Rectal smooth muscle tissue (tissue), 1 donor: ENCODE data around the gene TNKS1BP1.
"Not testable (repeated sequence)": the region's sequence is repeated elsewhere in the genome, so short reads cannot be mapped to it uniquely, and the experiment has no call there.

Experiments
- H3K27ac ChIP-seq: one replicate; pipeline ENCODE4 v1.7.0; 2013; ENCODE audit warnings: low read depth, low read length, inconsistent platforms
- H3K27me3 ChIP-seq: one replicate; pipeline ENCODE4 v1.7.0; 2013; ENCODE audit warnings: low read length; ENCODE audit not compliant: control insufficient read depth, insufficient read depth
- H3K36me3 ChIP-seq: one replicate; pipeline ENCODE4 v1.7.0; 2013; ENCODE audit warnings: low read length; ENCODE audit not compliant: control insufficient read depth, insufficient read depth
- H3K4me1 ChIP-seq: one replicate; pipeline ENCODE4 v1.7.0; 2013; ENCODE audit warnings: low read length; ENCODE audit not compliant: control insufficient read depth, insufficient read depth
- H3K4me3 ChIP-seq: one replicate; pipeline ENCODE4 v1.7.0; 2013; ENCODE audit warnings: low read length
- H3K9ac ChIP-seq: one replicate; pipeline ENCODE4 v1.7.0; 2013; ENCODE audit warnings: low read length

TNKS1BP1 gene

GRCh38 chr11:57336856-57337255, 12.1 kb upstream of the TNKS1BP1 start:
- H3K9ac ChIP-seq, H3K4me1 ChIP-seq, H3K27ac ChIP-seq, H3K27me3 ChIP-seq, H3K4me3 ChIP-seq: not testable (repeated sequence)
- H3K36me3 ChIP-seq: peaks cover 14% of the 10 kb centered on the region

- Histone ChIP-seq H3K4me1 (peaks cover 7% of the 10 kb centered on the region), H3K27ac (peak overlapping the region; percentile 79), H3K9ac (peak overlapping the region; percentile 2), H3K36me3 (peaks cover 20% of the 10 kb centered on the region), H3K27me3 (no peaks in the 10 kb centered on the region), H3K4me3 (peak overlapping the region; percentile 52)
Observed at GRCh38 chr11:57336111-57336666, 11.4 kb upstream of the TNKS1BP1 start.

- peak within 1 kb of the TSS; percentile 38 for H3K9ac ChIP-seq
- H3K36me3 ChIP-seq: peaks cover 26% of the 10 kb centered on the region
- H3K4me1 ChIP-seq: peaks cover 7% of the 10 kb centered on the region
- H3K27ac ChIP-seq: peak within 1 kb of the TSS; percentile 79
- peak within 1 kb of the TSS; percentile 85 for H3K4me3 ChIP-seq
- H3K27me3 ChIP-seq: no peaks in the 10 kb centered on the region
Observed at GRCh38 chr11:57335343-57336110, 10.8 kb upstream of the TNKS1BP1 start, which contains the start of gene SSRP1. Gene SSRP1, minus strand, starts transcription at chr11:57335892. Its CDS starts 771 bp downstream, at chr11:57335121.

- Histone ChIP-seq H3K4me1 (peaks cover 7% of the 10 kb centered on the region), H3K27ac (peak overlapping the region; percentile 79)
Observed at GRCh38 chr11:57335023-57335342, 10.2 kb upstream of the TNKS1BP1 start.

GRCh38 chr11:57332694-57333440, 8.1 kb upstream of the TNKS1BP1 start:
- H3K27ac ChIP-seq: no peak overlapping the region
- no peak overlapping the region for H3K9ac ChIP-seq
- peaks cover 7% of the 10 kb centered on the region for H3K4me1 ChIP-seq
- H3K36me3 ChIP-seq: peaks cover 41% of the 10 kb centered on the region
- no peaks in the 10 kb centered on the region for H3K27me3 ChIP-seq
- no peak overlapping the region for H3K4me3 ChIP-seq

More at GRCh38 chr11:57335023-57335342, 10.2 kb upstream of the TNKS1BP1 start:
- Histone ChIP-seq H3K4me3 (peak overlapping the region; percentile 85), H3K36me3 (peaks cover 31% of the 10 kb centered on the region), H3K27me3 (no peaks in the 10 kb centered on the region), H3K9ac (peak overlapping the region; percentile 38)

GRCh38 chr11:57331720-57332119, 7.0 kb upstream of the TNKS1BP1 start:
- H3K4me1 ChIP-seq: peaks cover 7% of the 10 kb centered on the region
- peaks cover 47% of the 10 kb centered on the region for H3K36me3 ChIP-seq
- H3K27ac ChIP-seq: no peak overlapping the region
- no peaks in the 10 kb centered on the region for H3K27me3 ChIP-seq
- H3K4me3 ChIP-seq: no peak overlapping the region
- no peak overlapping the region for H3K9ac ChIP-seq

- Histone ChIP-seq H3K4me1 (peaks cover 13% of the 10 kb centered on the region), H3K36me3 (peaks cover 47% of the 10 kb centered on the region), H3K27ac (no peak overlapping the region), H3K27me3 (no peaks in the 10 kb centered on the region), H3K9ac (no peak overlapping the region), H3K4me3 (no peak overlapping the region)
Observed at GRCh38 chr11:57330029-57330428, 5.3 kb upstream of the TNKS1BP1 start.

GRCh38 chr11:57327721-57328120, 3.0 kb upstream of the TNKS1BP1 start:
- Histone ChIP-seq H3K4me3 (no peak overlapping the region), H3K27ac (no peak overlapping the region), H3K27me3 (no peaks in the 10 kb centered on the region), H3K36me3 (peaks cover 42% of the 10 kb centered on the region), H3K9ac (no peak overlapping the region), H3K4me1 (peaks cover 13% of the 10 kb centered on the region)

- H3K27me3 ChIP-seq: no peaks in the 10 kb centered on the region
- peaks cover 21% of the 10 kb centered on the region for H3K36me3 ChIP-seq
- H3K9ac ChIP-seq: peak overlapping the region; percentile 69
- peaks cover 19% of the 10 kb centered on the region for H3K4me1 ChIP-seq
- H3K4me3 ChIP-seq: peak overlapping the region; percentile 82
- peak overlapping the region; percentile 83 for H3K27ac ChIP-seq
Observed at GRCh38 chr11:57325735-57326048, 940 bp upstream of the TNKS1BP1 start.

GRCh38 chr11:57324154-57324885, 432 bp downstream of the TNKS1BP1 start:
- peak overlapping the region; percentile 80 for H3K4me3 ChIP-seq
- no peaks in the 10 kb centered on the region for H3K27me3 ChIP-seq
- H3K9ac ChIP-seq: peak overlapping the region; percentile 32
- peaks cover 14% of the 10 kb centered on the region for H3K36me3 ChIP-seq
- H3K4me1 ChIP-seq: peaks cover 19% of the 10 kb centered on the region
- peak overlapping the region; percentile 83 for H3K27ac ChIP-seq

- Histone ChIP-seq H3K27me3 (no peaks in the 10 kb centered on the region), H3K4me1 (peaks cover 19% of the 10 kb centered on the region), H3K9ac (peak overlapping the region; percentile 32), H3K36me3 (peaks cover 14% of the 10 kb centered on the region), H3K27ac (peak overlapping the region; percentile 83), H3K4me3 (peak overlapping the region; percentile 80)
Observed at GRCh38 chr11:57323855-57324153, 948 bp downstream of the TNKS1BP1 start.

GRCh38 chr11:57323167-57323854, 1.4 kb downstream of the TNKS1BP1 start:
- Histone ChIP-seq H3K27me3 (no peaks in the 10 kb centered on the region), H3K9ac (no peak overlapping the region), H3K36me3 (peaks cover 9% of the 10 kb centered on the region), H3K27ac (peak overlapping the region; percentile 83), H3K4me1 (peaks cover 20% of the 10 kb centered on the region), H3K4me3 (peak overlapping the region; percentile 80)
